Measurements from ENCODE around the gene TNRC6B.
"Not testable (repeated sequence)": the region's sequence is repeated elsewhere in the genome, so short reads cannot be mapped to it uniquely, and the experiment has no call there.

Gene TNRC6B

DNA sequence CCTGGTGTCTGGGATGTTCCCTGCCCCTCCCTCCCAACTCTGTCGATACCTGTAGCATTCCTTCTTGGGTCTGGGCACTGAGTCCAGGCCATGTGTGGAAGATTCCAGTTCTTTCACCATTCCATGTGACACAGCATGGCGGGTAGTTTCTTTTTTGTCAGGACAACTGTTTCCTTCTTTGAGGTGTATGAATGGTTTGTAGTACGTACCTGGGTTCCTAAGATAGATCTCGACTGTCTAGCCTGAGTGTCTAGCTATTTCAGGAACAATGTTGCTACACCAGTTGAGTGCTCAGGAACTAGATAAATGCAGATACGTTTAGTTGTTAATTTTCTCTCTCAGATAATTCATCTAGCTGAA is 43.3 kb downstream of the TNRC6B start:
- Histone ChIP-seq H3K36me3 (ENCODE audit: control insufficient read depth, insufficient read depth, low read length) (no peaks in the 10 kb centered on the region), H3K9ac (ENCODE audit: low read length) (no peak overlapping the region), H3K9me3 (ENCODE audit: control insufficient read depth, low read length) (no peaks in the 10 kb centered on the region), H3K27me3 (ENCODE audit: control insufficient read depth, insufficient read depth, low read length) (no peaks in the 10 kb centered on the region), H3K4me3 (ENCODE audit: low read length) (no peak overlapping the region), H3K4me1 (ENCODE audit: control insufficient read depth, insufficient read depth, low read length) (peaks cover 19% of the 10 kb centered on the region)

- H3K4me3 ChIP-seq (ENCODE audit: low read length); H3K9me3 ChIP-seq (ENCODE audit: control insufficient read depth, low read length); H3K27me3 ChIP-seq (ENCODE audit: control insufficient read depth, insufficient read depth, low read length); H3K36me3 ChIP-seq (ENCODE audit: control insufficient read depth, insufficient read depth, low read length); H3K9ac ChIP-seq (ENCODE audit: low read length): not testable (repeated sequence)
- H3K4me1 ChIP-seq (ENCODE audit: control insufficient read depth, insufficient read depth, low read length): peaks cover 19% of the 10 kb centered on the region
Measured at GRCh38 chr22:40222979-40223378, 45.3 kb downstream of the TNRC6B start.

- no peaks in the 10 kb centered on the region for H3K9me3 ChIP-seq (ENCODE audit: control insufficient read depth, low read length)
- H3K4me1 ChIP-seq (ENCODE audit: control insufficient read depth, insufficient read depth, low read length): peaks cover 7% of the 10 kb centered on the region
- no peak overlapping the region for H3K9ac ChIP-seq (ENCODE audit: low read length)
- no peak overlapping the region for H3K4me3 ChIP-seq (ENCODE audit: low read length)
- H3K36me3 ChIP-seq (ENCODE audit: control insufficient read depth, insufficient read depth, low read length): no peaks in the 10 kb centered on the region
- H3K27me3 ChIP-seq (ENCODE audit: control insufficient read depth, insufficient read depth, low read length): no peaks in the 10 kb centered on the region
Measured at GRCh38 chr22:40224702-40225101, 47.0 kb downstream of the TNRC6B start.

GRCh38 chr22:40226620-40227019 is 48.9 kb downstream of the TNRC6B start:
- Histone ChIP-seq H3K27me3 (ENCODE audit: control insufficient read depth, insufficient read depth, low read length) (no peaks in the 10 kb centered on the region), H3K4me3 (ENCODE audit: low read length) (no peak overlapping the region), H3K9me3 (ENCODE audit: control insufficient read depth, low read length) (no peaks in the 10 kb centered on the region), H3K36me3 (ENCODE audit: control insufficient read depth, insufficient read depth, low read length) (no peaks in the 10 kb centered on the region), H3K4me1 (ENCODE audit: control insufficient read depth, insufficient read depth, low read length) (no peaks in the 10 kb centered on the region), H3K9ac (ENCODE audit: low read length) (no peak overlapping the region)

- Histone ChIP-seq H3K4me3 (ENCODE audit: low read length) (no peak overlapping the region), H3K9ac (ENCODE audit: low read length) (no peak overlapping the region), H3K27me3 (ENCODE audit: control insufficient read depth, insufficient read depth, low read length) (no peaks in the 10 kb centered on the region), H3K4me1 (ENCODE audit: control insufficient read depth, insufficient read depth, low read length) (no peaks in the 10 kb centered on the region), H3K36me3 (ENCODE audit: control insufficient read depth, insufficient read depth, low read length) (no peaks in the 10 kb centered on the region), H3K9me3 (ENCODE audit: control insufficient read depth, low read length) (no peaks in the 10 kb centered on the region)
Measured at GRCh38 chr22:40231618-40232313, 54.0 kb downstream of the TNRC6B start.

- Histone ChIP-seq H3K4me3 (ENCODE audit: low read length) (no peak overlapping the region), H3K4me1 (ENCODE audit: control insufficient read depth, insufficient read depth, low read length) (no peaks in the 10 kb centered on the region), H3K36me3 (ENCODE audit: control insufficient read depth, insufficient read depth, low read length) (no peaks in the 10 kb centered on the region), H3K9me3 (ENCODE audit: control insufficient read depth, low read length) (no peaks in the 10 kb centered on the region), H3K27me3 (ENCODE audit: control insufficient read depth, insufficient read depth, low read length) (no peaks in the 10 kb centered on the region), H3K9ac (ENCODE audit: low read length) (no peak overlapping the region)
Measured at GRCh38 chr22:40232624-40233023, 54.9 kb downstream of the TNRC6B start.

GRCh38 chr22:40233886-40234285 is 56.2 kb downstream of the TNRC6B start:
- H3K9ac ChIP-seq (ENCODE audit: low read length): no peak overlapping the region
- no peaks in the 10 kb centered on the region for H3K36me3 ChIP-seq (ENCODE audit: control insufficient read depth, insufficient read depth, low read length)
- no peak overlapping the region for H3K4me3 ChIP-seq (ENCODE audit: low read length)
- H3K9me3 ChIP-seq (ENCODE audit: control insufficient read depth, low read length): no peaks in the 10 kb centered on the region
- peaks cover 7% of the 10 kb centered on the region for H3K4me1 ChIP-seq (ENCODE audit: control insufficient read depth, insufficient read depth, low read length)
- H3K27me3 ChIP-seq (ENCODE audit: control insufficient read depth, insufficient read depth, low read length): no peaks in the 10 kb centered on the region

DNA sequence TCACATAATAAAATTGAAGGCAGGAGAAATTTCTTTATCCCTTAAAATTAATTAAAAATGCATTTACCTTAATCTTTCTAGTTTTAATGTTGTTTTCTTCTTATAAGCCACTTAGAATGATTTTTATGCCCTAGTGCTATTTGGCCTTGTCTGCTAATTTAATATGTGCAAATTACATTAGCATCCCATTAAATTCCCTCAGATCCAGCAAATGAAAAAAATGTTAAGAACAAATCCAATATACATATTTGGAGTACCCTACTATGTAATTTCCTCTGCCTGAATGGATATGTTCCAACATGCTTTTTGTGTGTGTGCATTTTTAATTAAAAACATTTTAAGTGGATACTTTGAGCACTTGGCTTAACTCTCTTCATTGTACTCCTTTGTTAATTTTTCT is 56.9 kb downstream of the TNRC6B start:
- no peaks in the 10 kb centered on the region for H3K9me3 ChIP-seq (ENCODE audit: control insufficient read depth, low read length)
- H3K27me3 ChIP-seq (ENCODE audit: control insufficient read depth, insufficient read depth, low read length): no peaks in the 10 kb centered on the region
- no peak overlapping the region for H3K9ac ChIP-seq (ENCODE audit: low read length)
- H3K36me3 ChIP-seq (ENCODE audit: control insufficient read depth, insufficient read depth, low read length): no peaks in the 10 kb centered on the region
- peaks cover 14% of the 10 kb centered on the region for H3K4me1 ChIP-seq (ENCODE audit: control insufficient read depth, insufficient read depth, low read length)
- no peak overlapping the region for H3K4me3 ChIP-seq (ENCODE audit: low read length)

- Histone ChIP-seq H3K9me3 (ENCODE audit: control insufficient read depth, low read length) (no peaks in the 10 kb centered on the region), H3K9ac (ENCODE audit: low read length) (no peak overlapping the region), H3K4me3 (ENCODE audit: low read length) (no peak overlapping the region), H3K4me1 (ENCODE audit: control insufficient read depth, insufficient read depth, low read length) (peaks cover 21% of the 10 kb centered on the region), H3K27me3 (ENCODE audit: control insufficient read depth, insufficient read depth, low read length) (no peaks in the 10 kb centered on the region), H3K36me3 (ENCODE audit: control insufficient read depth, insufficient read depth, low read length) (no peaks in the 10 kb centered on the region)
Measured at GRCh38 chr22:40235308-40235707, 57.6 kb downstream of the TNRC6B start.

DNA sequence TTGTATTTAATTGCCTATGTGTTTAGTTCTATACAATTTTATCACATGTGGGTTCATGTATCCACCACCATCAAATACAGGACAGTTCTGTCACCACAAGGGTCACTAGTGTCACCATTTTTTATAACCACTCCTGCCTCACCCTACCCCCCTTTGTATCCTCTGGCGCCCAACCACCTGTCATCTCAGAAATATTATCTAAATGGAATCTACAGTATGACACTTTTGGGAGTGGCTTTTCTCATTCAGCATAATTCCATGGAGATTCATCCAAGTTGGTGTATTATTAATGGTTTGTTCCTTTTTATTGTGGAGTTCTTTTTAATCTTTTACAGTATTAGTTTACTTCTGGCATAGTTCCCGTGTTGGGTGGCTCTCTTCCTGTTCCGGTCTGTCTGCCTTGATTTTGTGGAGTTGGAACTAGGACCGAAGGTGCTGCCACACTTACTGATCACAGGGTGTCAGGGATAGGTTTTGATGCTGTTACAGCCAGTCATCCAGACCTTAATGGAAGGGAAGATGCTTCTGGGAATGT is 58.5 kb downstream of the TNRC6B start:
- Histone ChIP-seq H3K36me3 (ENCODE audit: control insufficient read depth, insufficient read depth, low read length) (no peaks in the 10 kb centered on the region), H3K9me3 (ENCODE audit: control insufficient read depth, low read length) (no peaks in the 10 kb centered on the region), H3K9ac (ENCODE audit: low read length) (no peak overlapping the region), H3K4me1 (ENCODE audit: control insufficient read depth, insufficient read depth, low read length) (peaks cover 27% of the 10 kb centered on the region), H3K27me3 (ENCODE audit: control insufficient read depth, insufficient read depth, low read length) (no peaks in the 10 kb centered on the region), H3K4me3 (ENCODE audit: low read length) (no peak overlapping the region)

- peaks cover 27% of the 10 kb centered on the region for H3K4me1 ChIP-seq (ENCODE audit: control insufficient read depth, insufficient read depth, low read length)
- no peak overlapping the region for H3K4me3 ChIP-seq (ENCODE audit: low read length)
Measured at GRCh38 chr22:40237241-40237640, 59.5 kb downstream of the TNRC6B start.

DNA sequence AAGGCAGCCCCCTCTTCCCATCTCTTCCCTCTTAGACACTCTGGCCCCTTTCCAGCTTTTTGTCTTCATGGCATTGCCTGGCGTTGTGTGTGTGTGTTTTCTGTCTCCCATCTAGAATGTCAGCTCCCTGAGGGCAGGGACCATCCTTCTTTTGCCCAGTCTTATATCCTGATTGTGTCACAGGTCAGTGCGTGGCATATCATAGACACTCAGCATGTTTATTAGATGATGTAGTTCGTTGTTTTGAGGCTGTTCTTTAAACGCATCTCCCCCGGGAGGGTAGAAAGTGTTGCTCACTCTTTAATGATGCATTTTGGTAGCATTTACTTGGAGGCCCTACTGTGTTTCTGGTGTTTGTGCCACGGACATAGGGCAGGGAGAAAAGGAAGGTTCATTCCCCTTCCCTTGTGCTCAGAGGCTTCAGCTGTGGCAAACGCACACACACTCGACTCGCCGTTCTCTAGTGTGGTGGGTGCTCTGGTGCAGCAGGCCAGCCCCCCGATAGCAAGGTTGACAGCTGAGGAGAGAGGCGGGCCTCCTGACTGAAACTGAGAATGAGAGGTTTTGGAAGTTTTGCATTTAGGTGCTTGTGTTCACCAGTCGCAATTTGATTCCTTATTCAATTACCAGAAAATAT is 60.2 kb downstream of the TNRC6B start:
- no peaks in the 10 kb centered on the region for H3K27me3 ChIP-seq (ENCODE audit: control insufficient read depth, insufficient read depth, low read length)
- no peaks in the 10 kb centered on the region for H3K9me3 ChIP-seq (ENCODE audit: control insufficient read depth, low read length)
- no peak overlapping the region for H3K4me3 ChIP-seq (ENCODE audit: low read length)
- no peak overlapping the region for H3K9ac ChIP-seq (ENCODE audit: low read length)
- no peaks in the 10 kb centered on the region for H3K36me3 ChIP-seq (ENCODE audit: control insufficient read depth, insufficient read depth, low read length)
- H3K4me1 ChIP-seq (ENCODE audit: control insufficient read depth, insufficient read depth, low read length): peaks cover 27% of the 10 kb centered on the region

More at GRCh38 chr22:40237241-40237640, 59.5 kb downstream of the TNRC6B start:
- no peaks in the 10 kb centered on the region for H3K9me3 ChIP-seq (ENCODE audit: control insufficient read depth, low read length)
- no peaks in the 10 kb centered on the region for H3K36me3 ChIP-seq (ENCODE audit: control insufficient read depth, insufficient read depth, low read length)
- H3K27me3 ChIP-seq (ENCODE audit: control insufficient read depth, insufficient read depth, low read length): no peaks in the 10 kb centered on the region
- H3K9ac ChIP-seq (ENCODE audit: low read length): no peak overlapping the region
